GM19240 (cell line): ENCODE results near the gene DIO1.
"Not testable (repeated sequence)": the region's sequence is repeated elsewhere in the genome, so short reads cannot be mapped to it uniquely, and the experiment has no call there.

ENCODE experiments used
- DNase-seq: peaks from one replicate; pipeline ENCODE4 v3.0.0; 2011; ENCODE audit warnings: low spot score; ENCODE audit not compliant: insufficient read length

DIO1 gene

DNA sequence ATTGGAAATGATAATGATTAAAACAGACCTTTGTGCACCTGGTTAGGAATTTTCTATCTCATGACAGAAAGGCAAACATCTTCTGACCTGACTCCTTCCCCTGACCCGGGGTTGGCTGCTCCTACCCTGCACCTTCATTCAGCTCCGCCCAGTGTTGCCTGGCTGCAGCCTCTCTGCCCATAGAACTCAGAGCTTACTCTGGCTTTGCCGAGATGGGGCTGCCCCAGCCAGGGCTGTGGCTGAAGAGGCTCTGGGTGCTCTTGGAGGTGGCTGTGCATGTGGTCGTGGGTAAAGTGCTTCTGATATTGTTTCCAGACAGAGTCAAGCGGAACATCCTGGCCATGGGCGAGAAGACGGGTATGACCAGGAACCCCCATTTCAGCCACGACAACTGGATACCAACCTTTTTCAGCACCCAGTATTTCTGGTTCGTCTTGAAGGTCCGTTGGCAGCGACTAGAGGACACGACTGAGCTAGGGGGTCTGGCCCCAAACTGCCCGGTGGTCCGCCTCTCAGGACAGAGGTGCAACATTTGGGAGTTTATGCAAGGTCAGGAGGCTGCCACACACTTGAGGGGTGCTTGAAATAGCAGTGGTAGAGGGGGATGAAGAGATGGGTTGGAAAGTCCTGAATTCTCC lies at the start of gene DIO1:
TSS of gene DIO1 (plus strand) at position 189 of the 638 bp plus-strand sequence. CDS start at position 213, 24 bp downstream.
- no peak for DNase-seq

DNA sequence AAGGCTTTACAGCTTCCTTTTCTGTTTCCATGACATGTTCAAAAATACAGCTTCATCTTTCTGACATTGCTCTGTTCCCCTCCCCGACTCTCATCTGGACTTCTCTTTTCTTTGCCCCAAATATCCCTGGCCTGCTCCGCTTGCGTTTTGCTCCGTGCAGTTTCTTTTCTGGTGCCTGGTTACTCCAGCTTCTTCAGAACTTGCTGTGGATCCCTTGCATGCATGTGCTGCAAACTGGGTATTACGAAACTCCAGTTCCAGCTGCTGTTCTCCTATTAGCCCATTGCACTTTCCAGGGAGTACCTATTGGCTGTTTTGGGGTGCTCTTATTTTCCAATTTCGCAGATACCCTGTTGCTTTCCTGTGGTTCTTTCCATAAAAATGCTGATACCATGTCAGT lies 46.0 kb upstream of the DIO1 start:
- no peak for DNase-seq

DNA sequence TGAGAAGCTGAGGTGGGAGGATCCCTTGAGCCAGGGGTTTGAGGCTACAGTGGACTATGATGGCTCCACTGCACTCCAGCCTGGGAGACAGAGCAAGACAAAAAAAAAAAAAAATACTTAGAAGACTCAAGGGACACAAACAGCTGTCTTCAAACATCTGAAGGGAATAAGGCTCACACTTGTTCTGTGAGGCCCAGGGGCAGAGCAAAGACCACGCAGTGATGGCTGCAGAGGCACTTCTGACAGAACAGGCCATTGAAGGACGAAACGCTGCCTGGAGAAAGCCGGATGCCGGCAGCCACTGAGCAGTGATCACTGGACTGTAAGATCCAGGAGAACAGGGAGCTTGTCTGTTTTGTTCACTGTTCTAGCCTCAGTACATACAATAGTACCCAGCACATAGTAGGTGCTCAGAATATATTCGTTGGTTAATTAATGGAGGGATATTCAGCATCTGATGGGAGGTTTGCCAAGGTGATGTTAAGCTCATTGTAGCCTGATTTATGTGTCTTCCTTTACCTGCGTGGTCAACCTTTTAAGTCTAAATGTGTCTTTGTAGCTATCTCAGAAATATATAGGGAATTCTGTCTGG lies 43.8 kb upstream of the DIO1 start:
- no peak for DNase-seq

DNA sequence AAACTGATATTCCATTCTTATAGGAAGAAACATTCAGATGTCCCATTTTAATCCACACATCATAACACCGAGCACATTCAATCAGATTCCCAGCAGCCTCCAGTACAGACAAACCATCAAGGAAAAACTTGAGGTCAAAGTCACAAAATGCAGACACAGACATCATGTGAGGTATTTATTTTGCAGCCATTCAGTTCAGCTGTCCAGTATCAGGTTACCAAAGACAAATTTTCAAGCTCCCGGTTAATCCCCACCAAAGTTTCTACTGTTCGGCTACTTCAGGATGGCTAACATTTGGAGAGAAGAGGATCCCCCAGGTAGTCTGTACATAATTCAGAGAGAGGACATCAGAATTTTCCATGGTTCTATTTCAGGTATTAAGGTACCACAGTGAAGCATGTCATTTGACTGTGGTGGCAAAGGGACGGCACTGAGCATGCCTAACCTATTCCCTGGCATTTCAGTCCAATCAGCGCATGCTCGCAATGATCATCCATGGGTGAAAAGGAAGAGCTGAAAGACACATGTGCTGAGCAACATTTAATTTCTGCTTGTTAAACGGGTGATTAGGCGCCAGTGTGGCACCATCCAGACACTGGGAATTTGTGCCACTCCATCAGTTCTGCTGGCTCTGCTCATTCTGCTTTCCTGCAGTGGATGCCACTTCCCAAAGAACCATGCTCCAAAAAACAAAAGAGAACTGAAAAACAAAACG lies 42.3 kb upstream of the DIO1 start:
- DNase-seq, result no peak

DNA sequence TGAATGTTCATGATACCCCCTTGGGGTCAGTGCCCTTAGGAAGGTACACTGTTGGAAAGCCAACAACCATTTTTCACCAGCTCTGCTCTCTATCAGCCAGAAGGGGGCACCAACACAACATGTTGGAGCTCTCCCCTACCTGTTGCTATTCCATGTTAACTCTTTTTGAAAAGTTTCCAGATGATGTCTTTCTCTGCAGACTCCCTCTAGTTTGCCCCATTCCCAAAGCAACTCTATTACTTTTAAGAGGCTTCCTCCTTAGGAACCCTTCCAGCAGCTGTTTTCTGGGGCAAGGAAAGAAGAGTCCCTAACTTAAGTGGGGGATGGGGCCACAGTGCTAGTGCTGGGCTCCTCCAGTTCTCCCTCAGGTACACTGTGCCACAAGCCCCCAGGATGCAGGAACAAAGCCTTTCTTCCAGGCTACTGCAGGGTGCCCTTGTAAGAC lies 33.0 kb upstream of the DIO1 start:
- peak; percentile 37 for DNase-seq

DNA sequence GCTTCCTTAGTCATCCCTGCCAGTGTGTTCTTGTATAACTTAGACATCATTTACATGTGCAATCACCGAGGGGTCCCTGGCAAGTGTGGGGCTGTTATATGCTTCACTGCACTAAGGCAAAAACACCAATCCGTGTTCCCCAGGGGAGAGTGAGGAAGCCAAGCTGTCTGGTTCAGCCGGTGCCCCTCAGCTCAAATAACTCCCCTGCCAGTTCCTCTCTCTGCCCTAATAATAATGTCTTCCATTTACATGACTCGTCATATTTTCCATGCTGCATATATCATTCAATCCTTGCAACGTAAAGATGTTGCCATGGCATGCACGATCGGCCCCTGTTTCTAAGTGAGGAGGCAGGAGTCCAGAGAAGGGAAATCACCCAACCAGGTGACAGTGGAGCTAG lies 31.5 kb upstream of the DIO1 start:
- DNase-seq, result no peak

DNA sequence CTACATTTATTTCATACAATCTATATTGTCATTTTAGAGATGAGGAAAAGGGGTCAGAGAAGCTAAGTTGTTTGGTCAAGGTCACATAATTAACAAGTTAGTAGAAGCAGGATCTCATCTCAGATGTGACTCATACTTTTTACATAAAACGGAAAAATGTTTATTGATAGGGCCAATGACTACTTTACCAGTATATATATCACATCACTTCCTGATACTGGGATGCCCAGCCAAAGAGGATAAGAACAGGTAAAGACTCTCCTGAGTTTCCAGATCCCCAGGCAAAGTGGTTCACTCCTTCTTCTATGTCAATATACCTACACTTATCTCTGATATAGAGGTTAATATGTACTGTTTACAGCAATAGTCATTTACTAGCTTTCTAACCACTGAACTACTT lies 25.4 kb upstream of the DIO1 start:
- DNase-seq, result no peak

DNA sequence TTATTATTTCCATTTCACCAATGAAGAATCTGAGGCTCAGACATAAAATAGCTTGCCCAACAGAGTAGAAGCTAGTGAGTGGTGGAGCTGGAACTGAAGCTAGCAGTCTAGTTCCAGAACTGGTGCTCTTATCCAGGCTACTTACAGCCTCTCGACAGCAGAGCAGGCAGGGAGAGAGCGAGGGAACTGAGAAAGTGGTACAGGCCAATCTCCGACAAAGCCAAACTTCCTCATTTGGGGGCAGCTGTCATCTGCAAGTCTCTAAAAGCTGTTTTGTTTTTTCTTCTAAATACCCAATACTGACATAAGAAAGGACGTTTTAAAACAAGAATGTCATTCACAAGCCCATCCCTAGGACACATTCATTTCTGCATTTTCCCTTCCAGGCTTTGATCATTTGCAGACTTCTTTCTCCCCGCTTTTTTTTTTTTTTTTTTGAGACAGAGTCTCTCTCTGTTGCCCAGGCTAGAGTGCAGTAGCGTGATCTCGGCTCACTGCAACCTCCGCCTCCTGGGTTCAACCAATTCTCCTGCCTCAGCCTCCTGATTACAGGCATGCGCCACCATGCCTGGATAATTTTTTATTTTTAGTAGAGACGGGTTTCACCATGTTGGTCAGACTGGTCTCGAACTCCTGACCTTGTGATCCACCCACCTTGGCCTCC lies 24.4 kb upstream of the DIO1 start:
- no peak for DNase-seq

DNA sequence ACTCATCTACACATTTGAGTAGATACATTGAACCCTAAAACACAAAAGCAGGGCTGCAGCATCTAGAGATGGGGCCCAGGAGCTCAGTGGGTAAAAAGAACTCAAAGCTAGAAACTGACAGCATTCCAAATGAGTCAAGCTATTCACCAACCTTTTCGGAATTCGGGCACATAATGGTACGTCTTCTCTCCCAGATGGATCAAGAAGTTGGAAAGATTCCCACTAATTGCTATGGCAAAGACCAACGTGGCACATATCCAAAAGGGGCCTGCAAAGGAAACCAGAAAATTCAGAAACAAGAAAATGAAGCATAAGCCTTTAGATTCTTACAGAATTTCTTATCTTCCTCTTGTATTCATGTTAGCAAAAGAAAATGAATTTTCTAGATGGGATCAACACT lies 22.8 kb upstream of the DIO1 start:
- no peak for DNase-seq

DNA sequence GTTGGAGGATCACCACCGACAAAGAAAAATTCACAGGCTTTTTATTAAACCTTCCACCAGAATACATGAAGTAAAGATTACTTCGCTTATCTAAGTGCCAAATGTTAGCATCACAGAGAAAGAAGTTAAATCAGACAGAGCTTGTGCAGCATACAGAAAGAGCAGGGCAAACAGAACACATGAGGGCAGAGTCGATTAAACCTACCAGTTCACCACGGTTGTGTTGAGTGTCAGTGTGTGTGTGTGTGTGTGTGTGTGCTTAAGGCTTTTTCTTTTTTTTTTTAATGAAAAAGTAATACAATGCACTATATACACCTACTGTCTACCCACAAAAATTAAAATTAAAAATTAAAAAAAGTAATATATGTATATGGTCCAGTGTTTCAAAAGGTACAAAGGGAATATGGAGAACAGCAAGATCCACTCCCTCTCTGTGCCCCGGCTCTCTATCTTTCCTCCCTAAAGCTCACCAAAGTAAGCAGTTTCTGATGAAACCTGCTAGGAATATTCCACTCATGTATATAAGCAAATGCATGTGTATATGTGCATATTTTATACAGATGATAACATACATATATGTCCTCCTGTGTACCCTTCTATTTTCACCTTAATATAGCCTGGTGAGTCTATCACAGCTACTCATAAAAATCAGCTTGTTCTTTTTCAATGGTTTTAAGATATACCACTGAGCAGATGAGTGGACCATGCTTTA lies 22.1 kb upstream of the DIO1 start:
- DNase-seq, result no peak

DNA sequence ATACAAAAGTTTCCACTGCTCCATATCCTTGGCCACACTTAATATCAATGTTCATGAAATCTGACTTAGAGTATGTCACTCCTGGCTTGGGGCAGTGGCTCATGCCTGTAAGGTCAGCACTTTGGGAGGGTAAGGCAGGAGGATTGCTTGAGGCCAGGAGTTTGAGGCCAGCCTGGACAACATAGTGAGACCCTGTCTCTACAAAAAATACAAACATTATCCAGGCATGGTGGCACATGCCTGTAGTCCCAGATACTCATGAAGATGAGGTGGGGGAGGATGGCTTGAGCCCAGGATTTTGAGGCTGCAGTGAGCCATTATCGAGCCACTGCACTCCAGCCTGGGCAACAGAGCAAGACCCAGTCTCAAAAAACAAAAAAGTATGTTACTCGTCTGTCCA lies 18.8 kb upstream of the DIO1 start:
- DNase-seq, result not testable (repeated sequence)

DNA sequence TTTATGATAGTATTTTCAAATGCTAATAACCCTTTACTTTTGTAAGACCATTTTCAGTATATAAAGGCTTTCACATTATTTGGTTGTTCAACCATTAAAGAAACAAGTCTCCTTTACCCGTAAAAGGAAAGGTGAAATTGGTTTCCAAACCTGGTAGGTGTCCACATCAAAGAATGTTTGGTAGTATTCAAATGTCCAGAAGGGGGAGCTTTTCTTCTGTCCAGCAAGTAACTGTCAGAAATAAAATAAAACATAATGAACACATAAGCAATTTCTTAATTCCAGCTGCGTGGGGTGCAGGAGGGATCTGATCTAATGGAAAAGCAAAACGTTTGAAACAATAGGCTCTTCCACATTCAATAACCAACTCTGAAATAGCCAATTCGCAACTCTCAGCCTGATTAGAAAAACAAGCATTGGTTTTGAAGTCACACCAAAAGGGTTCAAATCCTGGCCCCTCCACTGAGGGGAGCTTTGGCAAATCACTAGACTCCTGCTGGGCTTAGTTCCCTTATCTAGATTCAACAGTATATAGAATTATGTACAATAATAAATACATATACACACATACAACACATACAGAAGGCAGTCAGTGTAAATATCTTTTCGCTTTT lies 15.4 kb upstream of the DIO1 start:
- DNase-seq, result no peak

DNA sequence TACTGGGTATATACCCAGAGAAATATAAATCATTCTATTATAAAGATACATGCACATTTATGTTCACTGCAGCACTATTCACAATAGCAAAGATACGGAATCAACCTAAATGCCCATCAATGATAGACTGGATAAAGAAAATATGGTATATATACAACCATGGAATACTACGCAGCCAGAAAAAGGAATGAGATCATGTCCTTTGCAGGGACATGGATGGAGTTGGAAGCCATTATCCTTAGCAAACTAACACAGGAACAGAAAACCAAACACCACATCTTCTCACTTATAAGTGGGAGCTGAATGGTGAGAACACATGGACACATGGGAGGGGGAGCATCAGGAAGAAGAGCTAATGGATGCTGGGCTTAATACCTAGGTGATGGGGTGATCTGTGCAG lies 12.1 kb upstream of the DIO1 start:
- not testable (repeated sequence) for DNase-seq

DNA sequence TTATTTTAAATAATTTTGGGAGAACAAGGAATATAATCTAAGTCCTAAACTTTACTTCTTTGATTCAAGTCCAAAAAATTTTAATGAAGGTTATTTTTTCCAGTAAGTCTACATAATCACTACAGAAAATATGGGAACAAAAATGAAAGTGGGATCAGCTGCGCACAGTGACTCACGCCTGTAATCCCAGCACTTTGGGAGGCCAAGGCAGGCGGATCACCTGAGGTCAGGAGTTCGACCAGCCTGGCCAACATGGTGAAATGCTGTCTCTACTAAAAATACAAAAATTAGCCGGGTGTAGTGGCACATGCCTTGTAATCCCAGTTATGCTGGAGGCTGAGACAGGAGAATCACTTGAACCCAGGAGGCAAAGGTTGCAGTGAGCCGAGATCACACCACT lies 10.4 kb upstream of the DIO1 start:
- not testable (repeated sequence) for DNase-seq

DNA sequence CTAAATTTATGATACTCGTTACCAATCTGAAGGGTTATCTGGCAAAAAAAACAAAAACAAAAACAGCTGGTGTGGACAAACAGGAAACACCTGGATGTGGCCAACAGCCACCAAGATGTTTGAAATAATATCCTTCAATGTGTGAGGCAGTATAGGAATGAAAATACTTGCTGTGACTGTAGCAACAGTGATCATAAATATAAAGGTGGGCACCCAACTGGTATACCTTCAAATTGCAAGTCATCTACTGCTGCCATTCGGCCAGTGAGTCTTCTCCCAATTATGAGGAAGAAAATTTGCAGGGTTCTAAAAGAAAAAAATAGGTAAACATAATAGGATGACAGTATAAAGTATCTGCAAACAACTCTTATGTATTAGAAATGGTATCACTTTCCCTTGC lies 5.3 kb upstream of the DIO1 start:
- DNase-seq, result no peak

DNA sequence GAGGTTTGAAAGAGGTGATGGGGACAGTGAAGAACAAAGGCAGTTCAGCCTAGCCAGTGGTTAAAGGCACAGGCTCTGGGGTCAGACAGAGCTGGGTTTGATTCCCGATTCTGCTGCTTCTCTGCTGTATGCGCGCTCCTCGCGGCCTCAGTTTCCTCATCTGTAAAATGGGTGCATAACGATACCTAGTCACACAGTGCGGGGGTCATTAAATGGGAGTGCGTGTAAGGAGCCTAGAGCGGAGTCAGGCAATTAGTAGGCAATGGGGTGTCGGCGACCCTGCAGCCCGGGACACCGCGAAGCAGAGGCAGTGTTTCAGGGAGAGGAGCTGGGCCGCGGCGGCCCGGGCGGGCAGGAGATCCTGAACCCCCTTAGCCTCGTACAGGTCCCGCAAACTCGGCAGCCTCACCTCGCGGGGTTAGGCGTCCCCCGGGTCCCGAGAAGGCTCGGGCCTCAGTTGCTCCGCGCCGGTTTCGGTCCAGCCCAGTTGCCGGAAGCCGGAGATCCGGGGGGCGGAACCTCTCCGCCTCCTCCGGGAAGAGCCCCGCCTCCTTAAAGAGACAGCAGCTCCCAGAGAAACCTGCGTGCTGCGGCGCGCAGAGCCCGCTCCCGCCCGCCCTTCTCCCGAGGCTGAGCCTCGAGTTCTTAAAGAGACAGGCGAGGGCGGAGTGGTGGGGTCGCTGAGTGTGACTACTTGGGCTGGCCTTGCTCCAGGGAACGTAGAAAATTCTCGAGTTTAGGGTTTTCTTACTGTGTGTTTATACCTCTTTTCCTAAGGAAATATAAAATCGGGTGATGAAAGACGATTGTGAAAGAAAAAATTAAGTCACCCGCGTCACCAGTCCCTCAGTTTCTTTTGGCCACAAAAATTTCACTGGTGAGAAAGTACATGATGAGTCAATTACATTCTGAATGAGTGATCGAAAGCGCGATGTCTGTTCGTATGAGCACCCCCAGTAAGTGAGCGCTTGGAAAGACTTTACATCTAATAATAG lies 4.4 kb upstream of the DIO1 start, which contains the start of gene YIPF1:
TSS of gene YIPF1 (minus strand) at position 494 of the 995 bp plus-strand sequence. CDS start 860 bp downstream, outside the sequence.
- DNase-seq, result peak; percentile 72

DNA sequence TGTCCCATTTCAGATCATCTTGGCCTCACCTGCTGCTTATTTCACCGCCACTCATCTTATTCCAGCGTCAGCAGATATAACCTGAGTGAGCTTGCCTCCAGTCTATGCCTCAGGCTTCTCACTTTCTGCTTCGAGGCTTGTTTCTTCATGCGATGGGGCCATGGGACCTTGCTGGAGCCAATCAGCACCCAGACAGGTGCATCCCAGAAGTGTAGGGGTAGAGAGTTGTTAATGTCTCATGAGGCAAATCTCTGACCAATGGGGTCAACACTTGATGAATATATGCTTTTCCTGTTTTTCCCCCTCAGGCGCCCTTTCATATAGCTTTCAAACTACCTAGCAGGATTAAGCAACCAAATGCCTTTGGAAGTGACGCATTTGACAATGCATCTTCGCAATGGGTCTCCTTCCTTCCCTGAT lies 3.5 kb upstream of the DIO1 start:
- no peak for DNase-seq

DNA sequence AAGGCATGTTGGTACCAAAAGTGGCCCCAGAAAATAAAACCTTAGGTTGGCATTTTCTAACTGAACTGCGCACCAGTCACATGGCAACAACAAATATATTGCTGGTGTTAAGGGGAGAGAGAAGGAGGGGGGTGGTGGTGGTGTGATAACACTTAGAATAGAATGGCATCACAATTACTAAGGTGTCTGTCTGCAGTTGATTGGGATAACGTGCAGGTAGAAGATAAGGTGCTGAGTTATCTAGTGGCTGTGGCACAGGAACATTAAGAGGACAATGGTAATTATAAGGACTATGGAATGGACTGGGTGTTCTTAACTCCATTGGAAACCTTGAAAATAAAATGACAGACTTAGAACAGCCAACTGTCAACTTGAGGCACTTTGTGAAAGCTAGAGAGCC lies 3.0 kb upstream of the DIO1 start:
- no peak for DNase-seq

DNA sequence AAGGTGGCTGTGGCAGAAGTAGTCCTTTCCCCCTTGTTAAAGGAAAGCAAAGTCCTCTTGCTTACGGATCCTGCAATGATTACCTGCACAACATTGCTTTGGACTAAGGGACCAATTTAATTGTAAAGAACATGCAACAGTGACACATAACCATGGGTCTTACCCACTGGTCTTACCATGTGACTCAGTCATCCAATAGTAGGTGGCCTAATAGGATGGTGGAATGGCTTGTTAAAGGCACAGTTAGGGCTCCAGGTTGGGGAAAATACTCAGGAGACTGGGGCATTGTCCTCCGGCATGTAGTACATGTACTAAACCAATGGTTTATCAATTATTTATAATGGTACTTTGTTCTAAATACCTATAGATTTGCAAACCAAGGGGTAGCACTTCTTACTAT lies 2.3 kb upstream of the DIO1 start:
- DNase-seq, result no peak

DNA sequence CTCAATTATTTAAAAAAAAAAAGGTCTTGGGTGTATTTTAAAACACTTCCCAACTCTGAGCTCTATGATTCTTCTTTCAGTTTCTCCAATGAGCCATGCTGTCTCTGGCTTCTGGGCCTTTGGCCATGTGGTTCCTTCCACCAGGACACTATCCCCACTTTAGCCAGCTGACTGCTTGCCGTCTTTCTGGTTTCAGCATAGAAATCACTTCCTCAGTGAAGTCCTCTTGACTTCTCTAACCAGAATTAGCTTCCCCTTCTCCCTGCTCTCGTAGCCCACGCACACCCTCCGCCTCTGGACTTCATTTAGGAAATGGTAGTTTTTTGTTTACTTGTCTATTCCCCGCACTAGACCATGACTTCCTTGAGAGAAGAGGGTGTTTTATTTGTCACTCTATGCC lies 1.1 kb upstream of the DIO1 start:
- no peak for DNase-seq
